ENCODE results near the gene UEVLD.
A peak's percentile ranks its signal among the peaks of the same experiment; 100 is the strongest.

UEVLD gene

DNA sequence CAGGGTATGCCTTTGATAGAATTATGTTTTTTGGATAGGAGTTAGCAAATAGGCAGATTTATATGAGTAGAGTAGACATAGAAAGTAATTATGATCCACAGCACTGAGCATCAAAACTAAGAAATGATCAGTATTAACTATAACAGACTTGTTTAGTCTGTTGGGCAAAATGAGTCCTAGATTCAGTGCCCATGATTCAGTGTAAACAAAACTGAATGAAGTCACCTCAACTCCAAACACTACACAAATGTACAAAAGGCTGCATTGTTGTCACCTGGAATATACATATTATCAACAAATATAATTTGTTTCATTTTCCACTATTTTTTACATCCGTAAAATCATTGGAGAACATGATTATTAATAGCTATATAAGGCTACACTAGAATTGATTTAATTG lies 6.7 kb downstream of the UEVLD start:
- no peak for DNase-seq (ENCODE audit: low spot score)

DNA sequence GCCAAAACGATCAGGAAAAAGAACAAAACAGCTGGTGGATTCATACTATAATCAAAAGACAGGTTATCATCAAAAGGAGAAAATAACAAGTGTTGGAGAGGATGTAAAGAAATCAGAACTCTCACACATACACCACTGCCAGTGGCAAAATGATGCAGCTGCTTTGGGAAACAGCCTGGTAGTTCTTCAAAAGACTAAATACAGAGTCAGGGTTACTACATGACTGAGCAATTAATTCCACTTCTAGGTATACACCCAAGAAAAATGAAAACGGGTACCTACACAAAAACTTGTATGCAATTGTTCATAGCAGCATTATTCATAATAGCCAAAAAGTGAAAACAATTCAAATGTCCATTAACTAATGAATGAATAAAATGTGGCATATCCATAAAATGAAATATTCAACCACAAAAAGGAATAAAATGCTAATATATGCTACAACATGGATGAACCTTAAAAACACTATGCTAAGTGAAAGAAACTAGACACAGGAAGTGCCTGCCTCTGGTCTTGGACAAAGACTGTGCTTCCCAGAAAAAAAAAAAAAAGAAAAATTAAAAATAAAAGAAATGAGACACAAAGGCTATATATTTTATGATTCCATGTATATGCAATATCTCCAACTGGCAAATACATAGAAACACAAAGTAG lies 8.3 kb downstream of the UEVLD start:
- DNase-seq (ENCODE audit: low spot score): no peak

DNA sequence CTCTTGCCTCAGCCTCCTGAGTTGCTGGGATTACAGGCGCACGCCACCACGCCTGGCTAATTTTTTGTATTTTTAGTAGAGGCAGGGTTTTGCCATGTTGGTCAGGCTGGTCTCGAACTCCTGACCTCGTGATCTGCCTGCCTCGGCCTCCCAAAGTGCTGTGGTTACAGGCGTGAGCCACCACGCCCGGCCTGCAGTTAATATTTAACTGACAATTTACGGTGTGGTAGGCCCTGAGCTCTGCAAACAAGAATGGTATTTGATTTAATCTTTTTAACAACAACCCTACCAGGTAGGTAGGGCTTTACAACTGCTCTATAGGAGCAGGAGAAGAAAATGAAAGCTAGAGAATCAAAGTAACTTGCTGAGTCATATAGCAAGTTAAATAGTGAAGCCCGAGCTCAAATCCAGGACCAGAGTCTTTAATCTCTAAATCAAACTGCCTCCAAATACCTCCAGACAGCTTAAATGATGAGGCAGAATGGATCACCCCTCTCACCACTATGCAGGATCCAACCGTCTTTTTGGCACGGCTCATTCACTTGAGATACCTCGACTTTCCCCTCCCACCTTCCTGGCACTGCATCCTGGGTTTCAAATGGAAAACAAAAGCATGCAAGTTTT lies 9.4 kb downstream of the UEVLD start:
- DNase-seq (ENCODE audit: low spot score): no peak

DNA sequence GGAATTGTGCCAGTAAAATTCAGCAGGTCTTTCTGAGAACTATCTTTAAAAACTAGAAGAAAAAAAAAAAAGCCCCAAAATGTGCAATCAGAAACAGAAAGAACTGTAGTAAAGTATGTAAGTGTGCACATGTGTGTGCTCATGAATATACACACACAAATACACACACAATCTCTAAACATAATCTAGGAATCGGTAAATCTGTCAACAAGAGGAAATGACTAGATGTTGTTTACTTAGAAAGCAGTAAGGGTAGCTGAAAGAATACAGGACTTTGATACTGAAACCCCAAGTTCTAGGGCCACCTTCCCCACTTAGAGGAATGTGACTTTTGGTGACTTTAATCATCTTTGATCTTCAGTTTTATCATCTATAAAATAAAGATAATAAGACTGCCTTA lies 13.2 kb downstream of the UEVLD start:
- DNase-seq (ENCODE audit: low spot score): no peak

DNA sequence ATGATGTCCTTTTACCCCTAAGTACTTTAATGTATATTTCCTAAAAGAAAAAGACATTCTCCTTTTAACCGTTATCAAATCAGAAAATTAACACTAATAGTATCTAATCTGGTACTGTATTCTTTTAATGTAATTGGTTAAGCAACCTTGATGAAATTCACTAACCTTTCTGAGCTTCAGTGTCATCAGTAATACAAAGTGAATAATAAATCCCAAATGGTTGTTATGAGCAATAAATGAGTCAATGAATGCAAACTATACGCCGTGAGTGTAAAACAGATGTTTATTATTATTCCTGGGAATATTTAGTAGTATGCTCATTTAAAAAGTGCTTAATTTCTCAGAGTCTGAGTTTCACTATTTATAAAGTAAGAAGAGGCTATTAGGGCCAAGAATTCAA lies 21.5 kb downstream of the UEVLD start:
- no peak for DNase-seq (ENCODE audit: low spot score)

DNA sequence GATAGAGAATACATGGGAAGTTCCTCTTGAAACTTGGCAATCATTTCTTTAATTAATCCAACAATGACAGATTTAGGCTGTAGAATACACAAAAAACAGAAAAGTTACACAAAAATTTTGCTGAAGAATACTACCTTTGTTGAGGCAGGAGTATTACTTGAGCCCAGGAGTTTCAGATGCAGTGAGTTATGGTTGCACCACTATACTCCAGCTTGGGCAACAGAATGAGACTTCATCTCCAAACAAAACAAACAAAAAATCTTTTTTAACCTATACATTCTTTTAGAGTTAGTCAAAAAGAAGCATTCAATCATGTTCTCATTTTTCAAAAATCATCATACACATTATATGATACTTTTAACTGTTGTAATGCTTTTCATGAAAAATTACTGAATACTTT lies 22.1 kb downstream of the UEVLD start:
- no peak for DNase-seq (ENCODE audit: low spot score)

DNA sequence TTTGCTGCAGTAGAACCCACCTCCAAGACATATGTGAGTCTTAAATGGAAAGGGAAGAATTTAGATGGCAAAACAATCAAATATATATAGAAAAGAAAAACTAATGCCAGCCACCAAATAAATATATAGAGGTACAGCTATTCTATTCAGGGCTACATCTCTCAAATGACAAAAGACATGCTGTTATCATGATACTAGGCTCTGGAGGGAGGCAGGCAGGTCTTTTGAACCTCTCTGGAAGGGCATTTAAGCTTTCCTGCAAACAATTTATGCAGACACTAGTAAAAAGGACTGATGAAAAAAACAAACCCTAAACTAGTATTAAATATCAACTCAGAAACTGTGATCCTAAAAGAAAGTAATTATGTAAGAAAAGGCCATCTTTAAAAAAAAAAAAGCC lies 24.4 kb downstream of the UEVLD start:
- DNase-seq (ENCODE audit: low spot score): no peak

DNA sequence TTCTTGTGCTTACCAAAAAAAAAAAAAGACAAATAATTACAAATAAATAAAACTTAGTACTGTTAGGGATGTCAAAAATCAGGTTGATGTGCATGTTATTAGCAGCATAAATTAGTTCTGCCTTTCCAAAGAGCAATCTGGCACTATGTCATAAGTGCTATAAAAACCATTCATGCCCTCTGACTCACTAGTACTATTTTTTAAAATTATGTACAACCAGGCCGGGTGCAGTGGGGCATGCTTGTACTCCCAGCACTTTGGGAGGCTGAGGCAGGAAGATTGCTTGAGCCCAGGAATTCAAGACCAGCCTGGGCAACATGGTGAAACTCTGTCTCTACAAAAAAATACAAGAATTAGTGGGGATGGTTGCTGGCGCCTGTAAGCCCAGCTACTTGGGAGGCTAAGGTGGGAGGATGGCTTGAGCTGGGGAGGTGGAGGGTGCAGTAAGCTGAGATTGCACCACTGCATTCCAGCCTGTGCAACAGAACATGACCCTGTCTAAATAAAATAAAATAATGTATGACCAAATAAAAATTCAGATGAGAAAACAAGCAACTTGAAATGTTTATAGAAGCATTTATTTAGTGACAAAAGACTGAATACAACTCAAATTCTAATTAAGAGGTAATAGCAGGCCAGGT lies 25.3 kb downstream of the UEVLD start:
- DNase-seq (ENCODE audit: low spot score): no peak

DNA sequence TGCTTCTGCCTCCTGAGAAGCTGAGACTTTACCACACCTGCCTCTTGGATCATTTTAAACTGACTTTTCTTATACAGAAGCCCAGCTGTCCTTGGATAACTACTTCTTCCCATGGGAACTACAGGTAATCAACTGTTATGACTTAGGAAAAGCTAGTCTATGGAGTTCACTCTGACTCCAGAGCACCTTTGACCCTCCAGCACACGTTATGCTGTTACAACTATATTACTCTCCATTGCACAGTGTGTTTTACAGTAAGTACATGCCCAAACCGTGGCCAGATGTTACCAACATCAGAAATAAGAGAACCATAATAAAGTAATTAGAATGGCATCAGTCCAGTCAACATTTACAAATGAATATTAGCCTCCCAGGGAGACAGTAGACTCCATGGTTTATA lies 40.5 kb downstream of the UEVLD start:
- DNase-seq (ENCODE audit: low spot score): no peak

DNA sequence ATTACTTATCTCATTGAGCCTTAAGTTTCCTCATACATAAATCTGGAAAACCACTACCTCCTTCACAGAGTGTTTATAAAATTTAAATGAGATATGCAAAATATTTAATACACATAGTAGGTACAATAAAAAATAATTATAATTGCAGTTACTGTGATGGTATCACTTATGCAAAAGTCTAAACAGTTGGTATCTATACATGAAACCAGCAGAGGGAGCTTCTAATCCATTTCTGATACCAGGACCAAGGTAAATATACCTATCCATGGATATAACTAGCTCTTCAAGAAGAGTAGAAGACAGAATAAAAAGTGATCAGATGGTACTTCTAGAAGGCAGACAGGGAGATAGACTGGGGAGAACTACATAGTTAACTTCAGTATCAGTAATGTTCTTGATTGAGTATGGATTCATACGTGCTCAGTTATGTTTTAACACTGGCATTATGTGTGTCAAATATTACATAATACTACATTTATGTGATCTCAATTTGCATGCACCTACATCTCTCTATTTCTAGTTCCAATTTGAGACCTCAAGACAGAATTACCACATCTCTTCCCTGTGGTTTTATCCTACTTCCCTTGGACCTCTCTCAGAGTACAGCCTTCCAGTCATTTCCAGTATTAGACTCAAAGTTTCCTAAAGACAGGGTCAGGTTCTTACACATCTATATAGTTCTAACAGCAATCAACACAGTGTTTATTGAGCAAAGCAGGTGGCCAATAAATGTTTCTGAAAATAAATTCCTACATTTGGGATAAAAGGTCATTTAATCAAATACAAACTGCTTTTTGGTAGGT lies 48.1 kb downstream of the UEVLD start:
- DNase-seq (ENCODE audit: low spot score): peak; percentile 61

DNA sequence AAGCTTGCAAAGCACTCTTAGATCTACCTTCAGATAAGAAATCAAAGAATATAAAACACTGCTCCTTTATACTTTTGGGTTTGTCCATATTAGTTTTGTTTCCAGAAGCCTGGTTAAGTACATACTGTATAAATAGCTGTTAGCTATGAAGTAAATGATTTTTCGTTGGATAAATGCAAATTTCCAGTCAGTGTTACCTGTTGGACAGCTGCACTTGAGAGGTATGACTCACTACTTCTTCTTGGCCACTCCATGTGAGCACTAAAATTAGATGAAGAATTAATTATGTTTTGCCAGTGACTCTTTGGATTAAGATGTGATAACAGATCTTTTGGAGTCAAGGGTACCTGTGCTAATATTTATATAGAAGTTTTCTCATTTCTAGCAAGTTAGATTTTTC lies 52.3 kb downstream of the UEVLD start:
- DNase-seq (ENCODE audit: low spot score): no peak

DNA sequence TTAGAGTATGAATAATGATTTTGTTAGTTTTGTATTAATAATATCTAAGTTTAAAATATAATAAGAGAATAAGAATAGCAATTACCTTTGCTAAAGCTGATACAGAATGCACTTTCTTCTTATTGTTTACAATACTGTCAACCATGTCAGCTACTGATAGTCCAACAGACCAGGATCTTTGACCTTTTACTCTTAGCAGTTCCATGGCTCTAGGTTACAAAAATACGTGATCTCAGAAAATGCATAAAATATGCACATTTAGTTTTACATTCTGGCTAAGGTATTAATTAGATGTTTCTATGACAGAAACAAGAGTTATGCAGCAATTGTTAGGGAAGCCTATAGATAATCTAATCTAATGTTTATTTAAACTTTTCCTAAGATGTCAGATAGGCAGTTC lies 54.3 kb downstream of the UEVLD start:
- DNase-seq (ENCODE audit: low spot score): no peak

DNA sequence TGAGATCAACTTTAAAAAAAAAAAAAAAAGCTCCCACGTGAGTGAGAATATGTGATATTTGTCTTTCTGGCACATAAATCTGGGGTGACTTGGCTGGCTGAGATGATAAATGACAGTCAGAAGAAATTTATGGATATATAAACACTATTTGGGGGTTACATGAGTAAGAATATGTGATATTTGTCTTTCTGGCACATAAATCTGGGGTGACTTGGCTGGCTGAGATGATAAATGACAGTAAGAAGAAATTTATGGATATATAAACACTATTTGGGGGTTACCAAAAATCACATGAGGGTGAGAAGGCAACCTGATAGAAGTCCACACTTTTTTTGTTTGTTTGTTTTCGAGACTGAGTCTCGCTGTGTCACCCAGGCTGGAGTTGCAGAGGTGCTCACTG lies 55.2 kb downstream of the UEVLD start:
- DNase-seq (ENCODE audit: low spot score): no peak

DNA sequence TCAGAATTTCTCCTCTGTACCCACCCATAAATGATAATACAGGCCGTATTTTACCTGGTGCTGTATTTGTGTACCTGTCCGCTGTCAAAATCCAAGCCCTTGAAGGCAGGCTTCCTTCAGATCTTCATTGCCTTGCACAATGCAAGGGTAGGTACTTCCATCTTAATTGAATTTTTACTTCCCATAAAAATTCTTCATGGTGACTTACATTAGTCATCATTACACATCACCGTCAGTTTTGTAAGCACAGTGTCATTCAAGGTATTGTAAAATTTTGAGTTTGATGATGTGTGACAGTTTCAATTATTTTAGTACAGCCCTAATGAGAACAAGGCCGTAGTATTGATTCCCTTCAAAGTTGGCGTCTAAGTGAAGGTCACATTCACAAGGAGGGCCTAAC lies 61.0 kb downstream of the UEVLD start:
- DNase-seq (ENCODE audit: low spot score): no peak

DNA sequence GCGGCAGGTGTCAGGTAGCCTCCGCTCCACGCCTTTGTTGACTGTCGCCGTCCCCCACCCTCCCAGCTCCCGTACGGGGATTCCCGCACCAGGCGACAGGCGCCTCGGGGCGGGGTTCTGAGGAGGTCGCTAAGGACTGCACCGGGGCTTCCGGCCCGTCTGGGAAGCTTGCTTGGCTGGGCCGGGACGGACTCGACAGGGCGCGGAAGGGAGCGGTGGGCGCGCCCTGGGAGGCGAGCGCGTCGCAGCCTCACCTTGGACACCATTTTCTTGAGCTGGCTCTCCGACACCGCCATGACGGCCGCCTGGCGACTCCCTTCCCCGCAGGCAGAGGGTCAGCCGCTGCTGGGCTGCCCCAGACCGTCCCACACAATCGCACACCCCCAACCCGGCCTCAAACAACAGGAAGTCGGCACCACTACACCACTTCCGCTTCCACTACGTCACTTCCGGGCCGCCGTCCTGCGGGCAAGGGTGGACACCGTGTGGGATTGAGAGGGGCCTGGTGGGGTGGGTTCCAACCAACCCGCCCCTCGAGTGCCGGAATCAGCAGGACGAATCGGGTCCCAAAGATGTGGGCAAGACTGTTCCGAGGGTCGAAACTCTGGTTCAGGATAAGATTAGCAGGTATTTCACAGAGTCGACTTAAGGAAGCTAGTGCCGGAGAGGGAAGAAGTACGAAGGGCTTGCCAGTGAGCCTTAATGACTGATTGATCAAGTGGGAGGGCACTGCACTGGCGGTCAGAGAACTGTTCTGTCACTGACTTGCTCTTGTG lies 61.8 kb downstream of the UEVLD start, which contains the start of gene TSG101:
TSS of gene TSG101 (minus strand) at position 422 of the 776 bp plus-strand sequence. CDS start at position 296, 126 bp downstream.
- peak; percentile 95 for DNase-seq (ENCODE audit: low spot score)

DNA sequence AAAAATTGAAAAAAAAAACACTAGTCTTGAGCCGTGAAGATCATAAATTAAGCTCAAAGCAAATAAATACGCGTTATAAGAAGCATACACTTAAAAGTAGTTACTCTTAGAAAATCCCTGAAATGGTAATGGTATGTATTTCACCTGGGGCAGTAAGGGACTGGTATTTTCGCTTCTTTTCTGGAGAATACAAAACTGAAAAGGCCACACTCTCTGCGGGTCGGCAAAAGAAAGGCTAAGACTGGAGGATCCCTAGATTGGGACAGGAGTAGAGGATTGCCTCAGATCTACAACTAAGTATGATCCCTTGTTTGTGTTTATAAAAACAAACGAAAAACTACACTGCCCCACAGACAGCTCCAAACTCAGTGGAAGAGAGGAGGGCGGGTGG lies 62.4 kb downstream of the UEVLD start:
- DNase-seq (ENCODE audit: low spot score): no peak

DNA sequence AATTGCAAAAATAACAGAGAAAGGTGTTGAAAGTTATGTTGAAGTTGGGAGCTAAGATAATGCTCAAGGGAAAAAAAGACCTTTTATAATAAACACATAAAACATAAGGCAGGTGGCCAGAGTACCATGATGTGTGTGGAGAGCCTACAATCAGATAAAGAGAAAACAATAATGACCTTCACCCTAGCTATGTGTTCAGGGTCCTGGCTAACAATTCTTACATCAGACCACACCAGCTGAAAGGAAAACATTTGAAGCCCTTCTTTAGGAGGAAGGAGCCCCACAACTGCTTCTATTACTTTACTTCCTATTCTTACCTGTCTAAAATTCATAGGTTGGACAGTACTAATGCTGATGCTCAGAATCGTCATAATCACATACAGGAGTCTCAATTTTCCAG lies 64.3 kb downstream of the UEVLD start:
- DNase-seq (ENCODE audit: low spot score): no peak

DNA sequence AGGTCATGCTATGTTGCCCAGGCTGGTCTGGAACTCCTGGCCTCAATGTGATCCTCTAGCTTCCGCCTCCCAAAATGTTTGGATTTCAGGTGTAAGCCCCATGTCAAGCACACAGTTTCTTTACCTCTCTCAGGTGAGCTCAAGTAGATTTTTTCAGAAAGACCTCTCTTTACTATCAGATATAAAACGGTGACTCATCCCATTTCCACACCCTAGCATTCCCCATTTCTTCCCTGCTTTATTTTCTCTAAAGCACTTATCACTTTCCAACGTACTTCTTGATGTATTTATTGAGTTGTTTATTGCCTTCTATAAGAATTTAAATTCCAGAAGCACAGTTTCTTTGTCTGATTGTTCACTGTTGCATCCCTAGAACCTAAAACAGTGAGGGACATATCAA lies 65.5 kb downstream of the UEVLD start:
- DNase-seq (ENCODE audit: low spot score): no peak

DNA sequence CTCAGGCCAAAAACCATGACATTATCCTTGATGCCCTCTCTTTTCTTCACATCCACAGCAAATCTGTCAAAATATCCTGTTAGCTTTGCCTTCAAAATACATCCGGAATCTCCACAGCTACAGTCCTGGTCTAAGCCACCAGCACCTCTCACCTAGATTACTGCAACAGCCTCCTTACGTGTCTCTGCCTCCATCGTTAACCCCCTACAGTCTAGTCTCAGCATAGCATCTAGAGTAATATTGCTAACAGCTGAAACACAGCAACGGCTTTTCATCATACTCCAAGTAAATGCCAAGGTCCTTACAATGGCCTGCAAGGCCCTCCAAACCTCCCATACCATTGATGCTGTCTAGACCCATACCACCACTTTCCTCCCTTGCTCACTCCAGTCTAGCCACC lies 66.1 kb downstream of the UEVLD start:
- DNase-seq (ENCODE audit: low spot score): peak; percentile 45

DNA sequence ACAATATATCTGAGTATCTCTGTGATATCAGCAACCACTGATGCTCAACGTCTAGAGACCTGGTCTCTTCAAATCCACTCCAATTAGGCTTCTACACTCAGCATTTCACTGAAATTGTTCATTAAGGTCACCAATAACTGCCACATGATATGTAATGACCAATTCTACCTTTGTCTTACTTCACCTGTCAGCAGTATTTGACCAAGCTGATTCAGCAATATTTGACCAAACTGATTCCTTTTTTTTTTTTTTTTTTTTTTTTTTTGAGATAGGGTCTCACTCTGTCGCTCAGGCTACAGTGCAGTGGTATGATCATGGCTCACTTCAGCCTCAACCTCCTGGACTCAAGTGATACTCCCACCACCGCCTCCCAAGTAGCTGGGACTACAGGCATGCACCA lies 67.4 kb downstream of the UEVLD start:
- DNase-seq (ENCODE audit: low spot score): no peak

DNA sequence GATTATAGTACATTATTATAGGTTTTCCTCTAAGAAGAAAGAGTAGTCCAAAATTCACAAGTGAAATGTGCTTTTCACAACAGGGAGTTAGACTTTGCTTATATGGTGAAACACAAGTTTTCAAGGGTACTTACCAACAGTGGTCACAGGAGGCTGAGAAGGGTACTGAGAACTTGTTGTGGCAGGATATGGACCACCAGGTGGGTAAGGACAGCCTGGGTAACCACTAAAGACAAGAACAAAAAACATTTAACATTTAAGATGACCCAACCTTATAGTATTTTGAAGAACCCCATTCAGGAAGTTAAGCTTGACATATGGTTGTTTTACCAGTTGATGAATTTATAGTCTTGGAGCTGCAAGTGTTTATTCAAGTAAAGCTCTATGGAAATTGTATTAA lies 86.2 kb downstream of the UEVLD start:
- no peak for DNase-seq (ENCODE audit: low spot score)

DNA sequence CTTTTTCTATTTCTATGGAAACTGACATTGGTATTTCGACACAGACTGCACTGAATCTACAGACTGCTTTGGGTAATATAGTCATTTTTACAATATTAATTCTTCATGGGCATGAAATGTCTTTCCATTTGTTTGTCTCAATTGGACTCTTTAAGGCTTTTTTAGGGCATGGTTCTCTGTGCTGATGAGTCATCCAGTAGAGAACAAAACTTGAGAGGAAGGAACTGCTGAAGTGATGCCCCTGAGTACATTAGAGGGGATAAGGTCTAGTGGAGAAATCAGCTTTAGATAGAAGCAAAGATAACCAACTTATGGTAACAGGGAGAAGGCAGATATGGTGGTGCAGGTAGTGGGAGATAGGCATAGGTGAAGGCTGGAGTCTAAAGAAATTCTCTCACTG lies 86.9 kb downstream of the UEVLD start:
- DNase-seq (ENCODE audit: low spot score): no peak

All from NAMALWA (cell line).